Right ventricle myocardium inferior (tissue), 1 donor: ENCODE data around the gene HAUS8. TPM values are rescaled to one million over a fixed set of nuclear protein-coding genes. Genes with fewer than 3 reads are reported as not detected.
A peak's percentile ranks its signal among the peaks of the same experiment; 100 is the strongest.
"Not testable (repeated sequence)": the region's sequence is repeated elsewhere in the genome, so short reads cannot be mapped to it uniquely, and the experiment has no call there.

ENCODE experiments used
- ATAC-seq: fragments of 200-7000 bp; cut with Tn5 transposase; one replicate; pipeline ENCODE4 v1.9.1; 2020; ENCODE audit warnings: mild to moderate bottlenecking, moderate library complexity
- DNase-seq: peaks from one replicate; pipeline ENCODE4 v3.0.0; 2021; ENCODE audit errors: missing footprints
- intact Hi-C: fragments of 100-400 bp; cut with DNase I; formaldehyde crosslinking; loops from one replicate; pipeline ENCODE4 v1.11.0; 2022
- long read RNA-seq: library from polyadenylated mRNA; unstranded; transcript quantifications from one replicate; pipeline ENCODE4 v2.0.0, GENCODE V29; 2021
- total RNA-seq: library from RNA; stranded (reverse); fragmentation: NEBNext Ultra II Directional; extraction: Animal tissue kit (Norgen Biotek cat#: 25700); gene quantifications from one replicate; pipeline ENCODE4 v1.2.1, GENCODE V29; 2021
- donor health status: DM: no; HTN: yes; CAD: no; lungs with severe emphysema.

HAUS8 gene
- 5.4 TPM for total RNA-seq
- long read RNA-seq, partial matches to known transcripts, result 0 of 3 reads
- long read RNA-seq, other reads (novel, unspliced or antisense), result 0 of 3 reads

DNA sequence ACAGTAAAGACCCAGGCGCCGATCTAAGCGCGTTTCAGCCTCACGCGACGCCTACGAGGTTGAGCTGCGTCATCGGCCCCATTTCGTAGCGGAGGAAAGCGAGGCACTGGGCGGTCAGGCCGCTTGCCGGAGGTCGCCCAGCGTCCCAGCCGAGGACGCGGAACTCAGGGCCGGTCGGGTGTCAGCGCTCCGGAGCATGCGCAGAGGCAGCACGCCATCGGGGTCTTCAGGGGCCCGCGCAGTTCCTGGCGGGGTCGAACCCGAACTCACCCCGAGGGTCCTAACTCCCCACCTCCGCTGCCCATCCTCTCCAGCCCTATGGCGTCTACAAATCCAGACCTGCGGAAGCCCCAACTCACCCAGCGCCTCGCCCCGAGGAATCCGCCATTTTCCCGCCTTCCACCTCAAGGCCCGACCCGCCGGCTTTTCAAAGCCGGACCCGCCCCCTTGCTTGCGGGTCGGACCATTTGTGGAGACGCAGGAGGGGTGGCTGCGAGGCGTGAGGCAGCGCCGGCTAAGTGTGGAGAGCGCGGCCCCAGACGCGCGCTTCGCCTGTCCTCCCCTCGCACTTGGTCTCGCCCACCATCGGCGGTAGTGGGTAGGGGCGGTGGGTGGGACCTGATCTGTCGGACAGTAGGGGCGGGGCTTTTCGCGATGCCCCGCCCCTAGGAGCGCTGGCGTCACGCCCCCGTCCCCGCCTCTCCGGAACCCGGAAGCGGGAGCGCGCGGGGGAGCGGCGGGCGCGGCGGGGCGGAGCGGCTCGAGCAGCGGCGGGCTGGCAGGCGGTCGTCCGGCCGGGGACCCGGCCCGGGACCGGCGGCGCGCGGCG is at the start of gene HAUS8, which contains the start of gene MYO9B:
TSS of gene HAUS8 (minus strand) at position 418 of the 829 bp plus-strand sequence. CDS start at position 388, 30 bp downstream.
TSS of gene MYO9B (plus strand) at position 743 of the 829 bp plus-strand sequence. CDS start 25,941 bp downstream, outside the sequence.
- intact Hi-C loops, result loop anchor here (5.0 kb wide), 1 partner anchor 152 kb away; the partner anchor contains the start of gene OCEL1
- peak; percentile 99 for DNase-seq
- ATAC-seq, result peak; percentile 97

DNA sequence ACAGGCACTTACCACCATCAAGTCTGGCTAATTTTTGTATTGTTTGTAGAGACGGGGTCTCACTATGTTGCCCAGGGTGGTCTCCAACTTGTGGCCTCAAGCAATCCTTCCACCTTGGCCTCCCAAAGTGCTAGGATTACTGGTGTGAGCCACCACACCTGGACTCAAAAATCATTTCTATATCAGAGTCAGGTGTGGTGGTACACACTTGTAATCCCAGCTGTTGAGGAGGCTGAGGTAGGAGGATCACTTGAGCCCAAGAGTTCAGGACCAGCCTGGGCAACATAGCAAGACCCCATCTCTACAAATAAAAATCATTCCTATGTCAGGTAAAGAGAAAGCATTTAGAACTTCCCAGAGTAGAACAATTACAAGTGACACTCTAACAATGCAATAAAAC is 48.8 kb upstream of the HAUS8 start:
- ATAC-seq, result no peak
- DNase-seq, result no peak
- intact Hi-C loops, result no loop called here

DNA sequence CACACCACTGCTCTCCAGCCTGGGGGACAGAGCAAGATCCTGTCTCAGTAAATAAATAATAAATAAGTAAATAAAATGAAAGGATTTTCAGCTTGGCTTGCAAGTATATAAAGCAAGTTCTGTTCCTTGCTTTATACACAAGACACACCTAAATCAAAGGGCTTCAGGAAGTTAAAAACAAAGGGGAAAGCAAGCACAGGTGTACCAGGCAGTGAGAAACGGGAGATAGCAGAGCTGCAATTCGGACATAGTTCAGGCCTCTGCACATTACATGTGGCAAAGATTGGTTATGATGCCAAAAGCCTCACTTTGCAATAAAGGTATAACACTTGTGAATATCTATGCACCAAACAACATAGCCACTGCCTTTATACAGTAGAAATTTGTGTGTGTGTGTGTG is 47.8 kb upstream of the HAUS8 start:
- intact Hi-C loops, result no loop called here
- ATAC-seq (no peak), DNase-seq (no peak)

GRCh38 chr19:17121736-17122293 is 46.6 kb upstream of the HAUS8 start:
- ATAC-seq (no peak), DNase-seq (no peak)
- intact Hi-C loops, result no loop called here

GRCh38 chr19:17118957-17119356 is 43.7 kb upstream of the HAUS8 start:
- ATAC-seq (no peak), DNase-seq (no peak)
- intact Hi-C loops, result no loop called here

GRCh38 chr19:17116996-17117702 is 41.9 kb upstream of the HAUS8 start:
- intact Hi-C loops, result no loop called here
- no peak for DNase-seq
- ATAC-seq, result no peak

DNA sequence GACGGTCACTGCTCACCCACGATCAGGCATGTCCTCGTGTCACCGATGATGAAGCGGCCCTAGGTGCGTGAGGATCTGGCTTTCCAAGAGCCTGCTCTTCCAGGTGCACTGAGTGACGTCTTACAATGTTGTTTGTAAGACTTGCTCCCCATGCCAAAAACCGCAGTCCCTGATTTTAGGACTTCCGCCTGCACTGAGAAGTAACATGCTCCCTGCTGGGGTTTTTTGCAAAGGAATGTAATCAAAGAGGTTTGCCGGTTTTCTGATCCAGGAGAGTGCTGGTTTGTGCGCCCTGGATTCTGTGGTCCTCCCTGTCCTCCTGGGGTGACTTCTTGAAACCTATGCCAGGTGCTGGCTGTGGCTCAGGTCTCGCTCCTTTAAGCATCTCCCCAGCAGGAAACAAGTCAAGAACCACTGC is 39.2 kb upstream of the HAUS8 start:
- intact Hi-C loops, result no loop called here
- no peak for DNase-seq
- no peak for ATAC-seq

DNA sequence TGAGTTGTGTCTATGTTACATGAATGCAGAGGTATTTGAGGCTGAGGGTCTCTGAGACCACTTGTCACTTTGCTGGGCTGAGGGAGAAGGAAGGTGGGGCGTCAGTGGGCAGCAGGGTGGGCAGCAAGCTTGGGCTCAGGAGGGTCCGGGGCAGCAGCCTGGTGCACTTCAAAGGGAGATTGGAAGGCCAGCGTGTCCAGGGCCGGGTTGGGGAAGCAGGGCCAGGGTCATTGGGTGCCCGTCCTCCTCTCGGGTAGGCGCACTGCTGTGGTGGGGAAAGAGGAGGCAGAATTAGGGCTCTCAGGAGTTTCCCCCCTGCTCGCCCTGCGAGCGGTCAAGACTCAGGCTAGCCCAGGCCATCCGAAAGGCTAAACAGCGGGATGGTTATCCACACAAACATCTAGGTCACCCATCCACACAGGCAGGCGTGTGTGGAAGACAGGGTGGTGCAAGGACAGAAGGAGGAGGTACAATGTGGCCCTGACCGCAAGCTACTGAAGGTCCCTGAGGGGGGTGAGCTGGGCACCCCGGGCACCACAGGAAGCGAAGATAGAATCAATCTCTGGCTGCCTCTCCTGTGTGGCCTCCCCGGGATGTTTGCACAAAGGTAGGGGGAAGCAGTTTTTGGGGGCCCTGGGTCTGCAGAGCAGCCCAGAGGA is 38.0 kb upstream of the HAUS8 start:
- no peak for ATAC-seq
- intact Hi-C loops, result no loop called here
- no peak for DNase-seq

GRCh38 chr19:17112700-17113099 is 37.4 kb upstream of the HAUS8 start:
- ATAC-seq, result peak; percentile 15
- DNase-seq, result no peak
- intact Hi-C loops, result no loop called here

GRCh38 chr19:17112271-17112670 is 37.0 kb upstream of the HAUS8 start:
- intact Hi-C loops, result no loop called here
- ATAC-seq (no peak), DNase-seq (no peak)

DNA sequence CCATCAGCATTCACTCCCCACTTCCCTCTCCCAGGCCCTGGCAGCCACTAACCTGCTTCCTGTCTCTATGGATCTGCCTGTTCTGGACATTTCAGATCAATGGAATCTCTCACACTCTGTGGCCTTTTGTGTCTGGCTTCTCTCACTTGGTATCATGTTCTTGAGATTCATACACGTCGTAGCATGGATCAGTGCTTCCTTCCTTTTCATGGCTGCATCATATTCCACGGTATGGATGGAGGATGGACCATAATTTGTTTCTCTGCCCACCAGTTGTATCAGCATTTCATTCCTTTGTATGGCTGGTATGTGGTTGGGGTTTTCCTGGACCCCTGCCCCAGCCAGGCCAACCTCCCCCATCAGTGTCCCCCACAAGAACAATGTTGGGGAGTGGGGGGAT is 36.5 kb upstream of the HAUS8 start:
- no peak for ATAC-seq
- no peak for DNase-seq
- intact Hi-C loops, result no loop called here

DNA sequence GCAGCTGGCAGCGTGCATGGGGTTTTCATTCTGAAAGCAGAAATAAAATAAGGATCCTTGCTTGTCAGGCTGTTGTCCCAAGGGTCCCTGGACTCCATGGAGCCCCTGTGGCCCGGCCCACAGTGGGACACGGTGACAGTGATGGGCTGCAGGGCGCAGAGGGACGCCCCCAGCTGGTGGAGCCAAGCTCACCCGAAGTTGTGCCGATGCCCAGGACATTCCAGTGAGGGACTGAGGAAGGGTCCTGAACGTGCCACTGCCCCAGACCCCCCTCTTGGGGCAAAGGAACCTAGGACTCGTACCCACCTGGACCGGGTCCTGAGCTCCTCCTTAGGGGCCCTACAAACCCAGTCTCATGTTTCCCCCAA is 35.3 kb upstream of the HAUS8 start:
- ATAC-seq (no peak), DNase-seq (no peak)
- intact Hi-C loops, result no loop called here

DNA sequence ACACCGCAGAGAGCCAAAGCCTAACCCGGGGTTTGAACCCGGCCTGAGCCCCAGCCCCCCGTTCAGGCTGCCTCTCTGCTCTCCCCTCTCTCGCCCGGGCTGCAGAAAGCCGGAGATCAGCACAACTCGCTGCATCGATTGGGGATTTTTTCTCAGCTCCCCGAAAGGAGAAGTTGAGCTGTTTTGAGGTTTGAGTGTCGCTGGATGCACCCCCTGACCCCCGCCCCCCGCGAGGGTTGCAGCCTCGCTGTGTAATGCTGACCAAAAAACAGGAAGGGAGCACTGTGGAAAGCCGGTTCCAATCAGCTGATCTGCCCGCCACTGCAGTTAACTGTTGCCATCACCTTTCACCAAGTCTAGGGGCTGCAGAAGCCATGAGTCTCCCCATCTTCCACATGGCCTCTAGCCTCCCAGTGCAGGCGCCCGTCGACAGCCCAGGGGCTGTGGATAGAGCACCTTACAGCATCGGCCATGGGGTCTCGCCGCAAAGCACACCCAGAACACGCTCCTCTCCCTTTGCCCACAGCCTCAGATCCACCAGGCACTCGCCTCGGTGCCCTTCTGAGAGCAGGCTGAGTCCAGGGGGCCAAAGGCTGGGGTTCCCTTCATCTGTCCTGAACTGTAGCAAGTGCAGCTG is 34.8 kb upstream of the HAUS8 start:
- intact Hi-C loops, result no loop called here
- ATAC-seq (peak; percentile 32), DNase-seq (peak; percentile 88)

- intact Hi-C loops, result no loop called here
- no peak for ATAC-seq
These were observed 34.0 kb upstream of the HAUS8 start for GRCh38 chr19:17109300-17109699.

DNA sequence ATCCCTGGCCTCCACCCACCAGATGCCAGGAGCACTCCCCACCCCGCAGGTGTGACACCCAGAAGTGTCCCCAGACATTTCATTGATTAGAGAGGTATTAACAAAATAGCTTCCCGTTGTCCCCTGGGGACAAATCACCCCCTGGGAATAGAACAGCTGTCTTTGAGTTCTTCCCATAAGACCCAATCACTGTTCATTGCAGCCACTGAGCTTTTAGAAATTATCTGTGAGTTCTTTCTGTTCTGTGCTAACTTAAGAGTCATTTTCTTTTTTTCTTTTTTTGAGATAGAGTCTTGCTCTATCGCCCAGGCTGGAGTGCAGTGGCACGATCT is 33.2 kb upstream of the HAUS8 start:
- intact Hi-C loops, result no loop called here
- ATAC-seq, result no peak

More at GRCh38 chr19:17109300-17109699, 34.0 kb upstream of the HAUS8 start:
- DNase-seq, result no peak

DNA sequence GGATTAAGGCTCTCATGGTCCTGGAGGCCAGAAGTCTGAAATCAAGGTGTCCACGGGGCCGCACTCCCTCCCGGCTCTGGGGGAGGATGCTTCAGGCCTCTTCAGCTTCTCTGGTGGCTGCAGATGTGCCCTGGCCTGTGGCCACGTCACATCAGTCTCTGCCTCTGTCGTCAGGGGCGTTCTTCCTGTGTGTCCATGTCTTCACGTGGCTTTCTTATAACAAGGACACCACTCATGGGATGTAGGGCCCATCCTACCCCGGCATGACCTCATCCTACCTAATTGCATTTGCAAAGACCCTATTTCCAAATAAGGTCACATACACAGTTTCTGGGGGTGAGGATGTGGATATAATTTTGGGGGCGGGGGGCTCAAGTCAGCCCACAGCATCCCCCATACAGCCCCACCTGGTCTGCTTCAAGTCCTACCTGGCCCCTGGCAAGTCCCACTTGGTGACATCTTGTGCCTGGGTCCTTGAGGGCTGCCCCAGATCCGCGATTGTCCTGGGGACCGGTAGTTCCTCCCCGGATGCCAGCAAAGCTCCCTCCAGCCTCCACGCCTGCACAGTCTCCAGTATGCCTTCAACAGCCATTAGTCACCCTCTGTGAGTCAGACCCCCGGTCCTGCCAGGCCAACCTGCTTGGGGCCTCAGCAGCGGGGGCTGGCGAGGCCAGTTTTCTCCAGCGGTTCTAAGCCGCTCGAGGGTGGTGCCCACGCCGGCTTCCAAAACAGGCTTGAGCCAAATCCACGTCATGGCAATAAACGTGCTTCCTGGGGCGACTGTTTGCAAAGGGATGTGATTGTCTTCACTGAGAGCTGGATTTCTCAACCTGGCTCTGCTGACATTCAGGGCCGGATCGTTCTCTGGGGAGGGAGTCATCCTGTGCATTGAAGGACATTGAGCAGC is 32.5 kb upstream of the HAUS8 start:
- ATAC-seq (peak; percentile 82), DNase-seq (peak; percentile 79)
- intact Hi-C loops, result no loop called here

More for the DNA sequence above, 33.2 kb upstream of the HAUS8 start:
- DNase-seq, result no peak

GRCh38 chr19:17106964-17107363 is 31.7 kb upstream of the HAUS8 start:
- DNase-seq, ATAC-seq, intact Hi-C loops: not testable (repeated sequence)

- DNase-seq, result no peak
- no peak for ATAC-seq
- intact Hi-C loops, result no loop called here
These were observed 30.3 kb upstream of the HAUS8 start for GRCh38 chr19:17105556-17105955.
